GM12892 (cell line): ENCODE measurements around the gene FTL.

Source experiments
- POLR2A ChIP-seq: IDR thresholded peaks from 2 replicates; pipeline ENCODE4 v1.6.1; 2011; ENCODE audit warnings: low read depth, low read length, control low read depth
- TAF1 ChIP-seq: IDR thresholded peaks from 2 replicates; pipeline ENCODE4 v1.6.1; 2011; ENCODE audit warnings: low read depth, mild to moderate bottlenecking, control low read depth, low read length, borderline replicate concordance

DNA sequence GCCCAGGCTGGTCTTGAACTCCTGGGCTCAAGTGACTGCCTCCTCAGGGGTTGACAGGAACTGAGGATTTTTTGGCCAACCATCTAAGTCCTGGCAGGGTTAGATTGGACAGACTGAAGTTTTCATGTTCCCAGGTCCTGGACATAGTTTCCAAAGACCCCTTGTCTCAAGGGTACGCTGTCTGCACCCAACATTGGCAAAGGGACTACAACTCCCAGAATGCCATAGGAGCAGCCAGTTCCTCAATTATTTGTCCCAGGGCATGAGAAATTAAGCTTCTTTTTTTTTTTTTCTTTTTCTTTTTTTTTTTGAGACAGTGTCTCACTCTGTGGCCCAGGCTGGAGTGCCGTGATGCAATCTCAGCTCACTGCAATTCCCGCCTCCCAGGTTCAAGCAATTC, 21.1 kb downstream of the FTL start:
- no peak for TF ChIP-seq POLR2A
- TF ChIP-seq TAF1: no peak
